Activated CD8-positive, alpha-beta memory T cell treated with anti-CD3 and anti-CD28 coated beads for 48 hours (primary cell): ENCODE results near the gene RBM6.

ENCODE experiments used
- DNase-seq, 3 experiments: peaks; one replicate each; pipeline ENCODE4 v3.0.0-alpha.2; 2020; ENCODE audit warnings: low read depth in 2 of 3, low spot score in 2 of 3

The RBM6 gene

DNA sequence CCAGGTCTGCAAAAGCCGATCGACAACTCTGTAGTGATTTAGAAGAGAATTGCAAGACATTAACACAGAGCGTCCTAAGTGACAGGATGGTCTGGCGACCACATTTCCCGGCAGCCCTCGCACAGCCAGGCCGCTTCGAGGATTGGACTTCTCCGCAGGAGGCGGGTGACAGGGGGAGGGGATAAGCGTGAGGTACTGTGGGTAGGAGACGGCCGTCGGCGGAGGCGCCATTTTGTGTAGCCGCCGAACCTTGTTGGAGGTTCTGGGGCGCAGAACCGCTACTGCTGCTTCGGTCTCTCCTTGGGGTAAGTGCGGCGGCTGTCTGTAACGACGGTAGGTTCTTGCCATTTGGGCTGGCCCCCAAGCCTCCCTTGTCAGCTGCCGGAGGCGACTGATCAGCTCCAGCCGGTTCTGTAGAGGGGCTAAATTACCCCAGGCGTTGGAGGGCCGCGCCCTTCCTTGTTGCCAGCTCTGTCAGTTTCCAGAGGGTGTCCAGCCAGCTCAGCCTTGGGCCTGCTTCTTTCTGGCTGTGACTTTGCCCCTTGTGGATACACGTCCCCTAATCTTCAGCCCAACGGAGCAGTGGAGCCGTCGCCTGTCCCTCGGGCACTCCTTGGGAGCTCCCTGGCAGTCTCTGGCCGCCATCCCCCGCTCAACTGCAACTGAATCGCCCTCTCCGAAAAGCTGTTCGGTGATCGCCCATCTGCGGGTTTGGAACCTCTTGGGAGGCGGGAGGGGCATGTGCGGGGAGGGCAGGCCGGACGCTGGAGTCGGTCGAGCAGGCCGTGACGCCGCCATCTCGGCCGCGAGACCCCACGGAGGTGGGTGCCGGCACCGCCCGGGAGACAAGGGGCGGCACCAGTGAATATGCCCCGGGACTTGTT lies 149.0 kb downstream of the RBM6 start, which contains the start of gene RBM5:
Gene RBM5 (plus strand): TSS at position 195 of the 884 bp plus-strand sequence. CDS start 1,516 bp downstream, outside the sequence.
- peak; percentile 68 to 79 (median 75) for DNase-seq

- DNase-seq = no peak
Observed at GRCh38 chr3:50089609-50089945, 149.6 kb downstream of the RBM6 start.

DNA sequence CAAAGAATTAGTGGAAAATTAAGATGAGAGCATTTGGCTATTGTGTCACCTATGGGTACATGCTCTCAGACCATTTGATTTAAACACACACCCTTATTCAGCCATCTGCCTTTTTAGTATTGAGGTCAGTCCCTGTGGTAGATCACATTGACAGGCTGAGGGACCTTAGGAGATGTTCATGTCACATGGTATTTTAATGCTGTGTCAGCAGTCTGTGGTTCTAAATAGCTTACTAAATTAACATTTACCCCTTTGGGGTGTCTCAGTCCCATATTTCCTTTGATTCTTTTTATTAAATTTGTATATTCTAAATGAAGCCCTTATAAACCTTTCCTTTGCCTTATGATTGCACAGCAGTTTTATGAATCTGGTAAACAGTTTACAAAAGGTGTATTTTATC lies 151.0 kb downstream of the RBM6 start:
- no peak for DNase-seq

DNA sequence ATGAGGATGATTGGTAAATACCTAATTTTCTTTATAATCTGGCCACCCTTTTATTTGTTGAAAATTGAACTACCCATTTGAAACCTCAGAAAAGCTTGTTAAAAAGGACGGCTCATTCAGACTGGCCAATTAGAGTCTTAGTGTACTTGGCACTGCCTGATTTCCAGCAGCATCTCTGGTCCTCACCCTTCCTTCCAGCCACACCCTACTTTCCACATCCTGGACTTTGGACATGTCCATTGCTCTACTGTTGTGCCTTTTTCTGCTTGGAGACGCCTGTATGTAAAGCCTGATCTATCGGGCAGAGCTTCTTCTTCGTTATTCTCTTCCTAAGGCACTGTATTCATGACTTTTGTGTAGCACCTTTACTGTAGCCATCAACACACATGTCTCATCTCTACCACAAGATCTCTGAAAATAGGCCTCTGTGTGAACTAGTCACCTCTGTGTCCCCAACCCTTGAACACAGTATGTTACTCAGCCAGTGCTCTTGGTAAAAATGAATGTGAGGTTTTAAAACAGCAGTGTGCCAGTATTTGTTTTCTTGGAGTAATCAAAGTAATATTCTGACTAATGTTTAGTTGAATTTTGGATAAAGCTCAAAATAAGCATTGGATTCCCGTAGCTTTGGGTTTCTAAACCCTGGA lies 155.5 kb downstream of the RBM6 start:
- DNase-seq = no peak

DNA sequence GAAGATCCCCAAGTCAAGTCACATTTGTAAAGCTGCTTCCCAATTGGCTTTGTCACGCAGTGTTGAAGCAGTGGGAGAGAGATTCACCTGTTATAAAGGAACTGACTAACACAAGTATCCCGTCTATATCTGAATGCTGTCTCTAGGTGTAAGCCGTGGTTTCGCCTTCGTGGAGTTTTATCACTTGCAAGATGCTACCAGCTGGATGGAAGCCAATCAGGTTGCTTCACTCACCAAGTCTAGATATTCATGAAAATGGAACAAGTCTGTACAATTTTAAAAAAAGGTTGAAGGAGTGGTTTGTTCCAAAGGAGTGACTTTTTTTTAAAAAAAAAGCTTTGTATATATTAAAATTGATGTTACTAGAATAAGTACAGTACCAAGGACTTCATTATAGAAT lies 160.4 kb downstream of the RBM6 start:
- no peak for DNase-seq

DNA sequence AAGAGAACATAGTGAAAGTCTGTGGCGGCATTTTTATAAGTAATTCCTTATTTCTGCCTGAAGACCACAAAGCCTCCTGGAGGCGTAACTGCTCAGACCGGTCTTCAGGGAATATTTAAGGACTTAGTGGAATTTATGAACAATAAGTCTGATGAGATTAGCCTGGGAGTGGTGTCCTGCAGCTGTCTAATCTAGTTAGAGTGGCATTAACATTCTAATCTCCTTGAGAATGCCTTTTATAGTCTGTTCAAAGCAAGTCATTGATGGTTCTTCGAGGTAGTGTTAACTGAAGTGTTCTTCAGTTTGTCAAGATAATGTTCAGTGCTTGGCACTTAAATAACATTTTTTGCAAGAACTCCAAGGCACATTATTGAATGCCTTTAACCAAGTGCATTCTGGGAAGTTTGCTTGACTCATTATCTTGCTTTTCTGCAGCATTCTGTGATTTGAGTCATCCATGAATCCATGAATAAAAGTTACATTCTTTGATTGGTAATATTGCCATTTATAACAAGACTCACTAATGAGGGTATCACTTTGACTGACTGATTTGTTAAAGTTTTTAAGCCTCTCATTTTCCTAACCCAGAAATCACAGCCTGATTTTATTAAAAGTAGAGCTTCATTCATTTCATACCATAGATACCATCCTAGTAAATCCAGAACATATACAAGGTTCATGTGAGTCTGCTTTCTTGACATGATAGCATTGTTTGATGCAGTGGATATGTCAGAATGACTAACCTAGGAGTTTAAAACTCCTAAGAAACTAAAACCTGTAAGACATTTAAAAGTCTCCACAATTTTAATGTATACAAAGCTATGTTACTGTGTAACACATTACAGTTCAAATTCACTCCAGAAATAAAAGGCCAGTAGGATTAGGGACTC lies 161.3 kb downstream of the RBM6 start:
- DNase-seq = no peak

GRCh38 chr3:50102558-50102957 lies 162.6 kb downstream of the RBM6 start:
- DNase-seq = no peak

DNA sequence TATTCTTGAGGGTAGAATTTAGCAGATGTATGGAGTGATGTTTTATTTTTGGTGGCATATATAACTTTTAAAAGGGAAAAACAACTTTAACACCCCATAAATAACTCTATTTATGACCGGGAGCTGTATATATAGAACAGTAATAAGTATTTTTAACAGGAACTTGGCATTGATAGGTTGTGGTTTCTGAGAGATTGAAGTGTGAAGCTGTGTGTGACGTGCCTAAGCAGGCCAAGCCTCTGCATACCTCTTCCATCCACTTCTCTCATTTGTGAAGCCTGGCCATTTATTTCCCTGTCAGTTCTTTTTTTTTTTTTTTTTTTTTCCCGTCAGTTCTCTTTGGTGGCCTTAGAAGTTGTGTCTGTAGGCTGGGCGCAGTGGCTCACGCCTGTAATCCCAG lies 171.8 kb downstream of the RBM6 start:
- DNase-seq = no peak

DNA sequence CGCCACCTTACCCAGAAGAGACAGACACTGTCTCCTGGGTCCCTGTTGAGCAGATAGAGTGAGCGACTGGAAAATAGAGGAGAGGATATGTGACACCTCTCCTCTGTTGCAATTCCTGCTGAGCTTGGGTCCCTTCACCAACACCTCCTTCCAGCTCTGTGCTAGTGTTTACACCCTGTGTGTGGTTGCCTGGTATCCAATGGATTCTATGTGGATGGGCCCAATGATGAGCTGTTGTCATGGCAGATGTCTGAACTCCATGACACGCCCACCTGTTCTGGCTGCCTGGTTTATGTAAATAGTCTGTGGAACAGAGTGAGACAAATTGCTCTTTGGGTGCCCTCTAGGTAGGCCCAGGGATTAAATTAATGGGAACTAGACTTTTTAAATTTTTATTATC lies 172.5 kb downstream of the RBM6 start:
- no peak for DNase-seq

DNA sequence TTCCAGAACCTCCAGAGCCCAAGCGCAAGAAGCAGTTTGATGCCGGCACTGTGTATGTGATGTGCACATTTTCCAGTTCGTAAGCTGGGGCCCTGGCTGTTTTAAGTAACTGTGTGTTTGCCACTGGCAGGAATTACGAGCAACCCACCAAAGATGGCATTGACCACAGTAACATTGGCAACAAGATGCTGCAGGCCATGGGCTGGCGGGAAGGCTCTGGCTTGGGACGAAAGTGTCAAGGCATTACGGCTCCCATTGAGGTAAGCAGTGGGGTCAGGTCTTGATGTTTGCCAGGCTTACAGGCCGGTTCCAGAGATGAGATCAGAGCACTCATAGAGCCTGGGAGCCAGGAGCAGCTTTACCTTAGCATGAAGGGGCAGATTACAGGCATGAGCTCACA lies 177.2 kb downstream of the RBM6 start:
- no peak for DNase-seq

DNA sequence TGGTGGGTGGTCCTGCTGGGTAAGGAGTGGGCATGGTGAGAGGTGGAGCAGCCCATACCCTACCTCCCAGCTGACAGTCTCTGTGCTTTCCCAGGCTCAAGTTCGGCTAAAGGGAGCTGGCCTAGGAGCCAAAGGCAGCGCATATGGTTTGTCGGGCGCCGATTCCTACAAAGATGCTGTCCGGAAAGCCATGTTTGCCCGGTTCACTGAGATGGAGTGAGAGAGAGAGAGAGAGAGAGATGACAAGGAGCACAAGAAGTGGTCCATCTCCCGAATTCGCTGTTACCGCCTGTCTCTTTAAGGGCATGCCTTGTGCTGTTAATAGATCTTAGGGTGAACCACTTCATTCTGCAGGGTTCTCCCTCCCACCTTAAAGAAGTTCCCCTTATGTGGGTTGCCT lies 178.3 kb downstream of the RBM6 start:
- DNase-seq = no peak

DNA sequence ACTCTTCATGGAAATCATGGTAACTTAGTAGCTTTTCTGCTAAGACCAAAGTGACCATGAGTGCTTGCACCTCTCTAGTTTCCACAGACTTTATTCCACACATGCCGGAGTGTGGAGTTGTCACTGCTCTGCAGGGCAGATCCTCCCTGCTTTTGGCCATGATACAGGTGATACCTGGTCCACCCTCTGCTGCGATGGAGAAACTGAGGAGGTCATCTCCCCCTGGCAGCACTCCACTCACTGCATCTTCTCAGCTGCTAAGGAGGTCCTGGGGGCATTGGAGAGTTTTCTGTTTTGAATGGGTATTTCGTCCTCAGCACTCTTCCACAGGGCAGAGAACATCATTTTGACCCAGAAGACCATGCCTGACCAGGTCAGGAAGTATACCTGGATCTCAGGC lies 179.8 kb downstream of the RBM6 start:
- no peak for DNase-seq

DNA sequence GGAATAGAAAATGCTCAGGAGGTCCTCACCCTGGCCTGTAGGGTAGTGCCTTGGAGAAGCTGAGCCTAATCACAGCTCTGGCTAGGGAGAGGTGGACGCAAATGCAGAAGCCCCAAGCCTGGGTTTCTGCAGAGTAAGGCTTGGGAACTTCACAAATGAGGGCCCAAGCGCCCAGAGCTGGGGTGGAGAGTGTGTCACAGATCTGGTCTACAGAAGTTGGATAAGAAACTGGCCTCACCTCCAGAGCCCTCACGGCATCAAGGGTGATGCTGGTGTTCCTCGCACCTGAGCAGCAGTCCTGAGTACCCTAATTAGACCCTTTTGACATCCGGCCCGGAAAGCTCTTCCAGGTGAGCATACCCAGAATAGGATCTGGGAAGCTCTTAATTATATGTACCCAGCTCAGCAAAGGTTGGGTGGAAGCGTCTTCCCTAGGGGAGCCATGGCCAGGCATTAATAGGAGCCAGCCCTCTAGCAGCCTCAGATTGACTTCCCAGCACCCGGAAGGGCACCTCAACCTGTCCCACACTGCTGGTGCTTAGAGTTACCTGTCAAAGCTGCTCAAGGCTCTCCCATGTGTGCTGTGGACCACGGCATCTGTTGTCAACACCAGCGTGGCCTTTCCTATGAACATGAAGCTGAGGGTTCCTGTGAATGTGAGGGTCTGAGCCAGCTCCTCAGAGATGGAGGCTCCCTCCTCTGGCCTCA lies 180.6 kb downstream of the RBM6 start:
- no peak for DNase-seq

DNA sequence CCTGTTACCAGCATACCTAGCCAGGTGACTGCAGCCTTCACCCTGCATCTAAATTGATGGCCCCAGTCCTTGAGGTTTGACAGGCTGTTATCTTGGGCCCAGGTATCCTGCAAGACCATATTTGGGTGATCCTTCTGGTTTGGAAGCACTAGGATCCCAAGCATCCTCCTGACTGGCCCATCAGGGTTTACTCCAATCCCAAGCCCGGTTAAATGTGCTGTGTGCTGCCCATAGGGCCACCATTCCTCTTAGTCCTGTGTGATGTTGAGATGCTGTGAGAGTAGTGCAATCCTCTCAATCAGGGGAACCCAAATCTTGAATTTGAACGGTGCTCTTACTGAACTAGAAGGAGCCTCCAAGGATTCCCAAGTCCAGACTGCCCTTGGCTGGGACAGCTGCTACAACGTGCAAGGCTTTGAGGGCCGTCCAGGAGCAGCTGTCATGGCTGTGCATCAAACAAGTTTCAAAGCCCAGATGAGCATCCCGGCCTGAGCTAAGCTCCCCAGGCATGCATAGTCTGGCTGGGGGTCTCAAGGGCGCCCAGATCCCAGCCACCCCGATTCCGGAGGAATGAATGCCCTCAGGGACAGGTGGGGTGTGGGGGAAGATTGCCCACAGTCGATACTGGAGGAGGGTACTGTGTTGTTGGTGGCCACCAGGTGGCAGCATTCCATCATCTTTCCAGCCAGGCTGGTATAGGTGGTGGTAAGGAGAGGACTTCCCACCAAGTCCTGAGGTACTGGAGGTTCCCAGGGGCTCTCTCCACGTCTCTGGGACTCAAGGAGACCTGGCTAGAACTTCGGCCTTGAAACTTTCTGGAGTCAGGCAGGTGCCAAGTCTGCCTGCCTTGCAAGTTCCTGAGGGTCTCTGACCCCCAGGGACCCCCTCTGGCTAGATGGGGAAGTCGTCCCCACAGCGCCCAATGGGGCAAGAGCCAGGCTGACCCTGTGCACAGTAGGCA lies 181.4 kb downstream of the RBM6 start:
- DNase-seq = peak; percentile 24 to 58 (median 47)

DNA sequence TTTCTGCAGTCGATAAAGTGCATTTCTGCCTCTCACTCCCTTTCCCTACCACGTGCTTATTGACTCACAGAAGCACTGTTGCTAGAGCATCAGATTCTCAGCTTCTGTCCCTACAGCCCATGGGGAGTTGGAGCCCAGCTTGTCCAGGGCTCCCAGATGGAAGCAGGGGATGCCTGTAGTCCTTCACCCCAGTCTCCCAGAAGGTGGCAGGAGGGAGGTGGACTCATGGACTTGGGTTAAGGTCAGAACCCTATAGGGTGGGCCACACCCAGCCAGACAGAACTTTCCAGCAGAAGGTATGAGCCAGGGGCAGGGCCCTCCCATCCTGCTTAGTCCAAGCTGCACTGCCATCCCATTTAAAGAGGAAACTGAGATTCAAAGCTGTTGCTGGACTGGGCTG lies 182.1 kb downstream of the RBM6 start:
- DNase-seq = no peak

- no peak for DNase-seq
Observed at GRCh38 chr3:50122661-50123391, 182.9 kb downstream of the RBM6 start.

- no peak for DNase-seq
Observed at GRCh38 chr3:50123394-50124051, 183.6 kb downstream of the RBM6 start.

DNA sequence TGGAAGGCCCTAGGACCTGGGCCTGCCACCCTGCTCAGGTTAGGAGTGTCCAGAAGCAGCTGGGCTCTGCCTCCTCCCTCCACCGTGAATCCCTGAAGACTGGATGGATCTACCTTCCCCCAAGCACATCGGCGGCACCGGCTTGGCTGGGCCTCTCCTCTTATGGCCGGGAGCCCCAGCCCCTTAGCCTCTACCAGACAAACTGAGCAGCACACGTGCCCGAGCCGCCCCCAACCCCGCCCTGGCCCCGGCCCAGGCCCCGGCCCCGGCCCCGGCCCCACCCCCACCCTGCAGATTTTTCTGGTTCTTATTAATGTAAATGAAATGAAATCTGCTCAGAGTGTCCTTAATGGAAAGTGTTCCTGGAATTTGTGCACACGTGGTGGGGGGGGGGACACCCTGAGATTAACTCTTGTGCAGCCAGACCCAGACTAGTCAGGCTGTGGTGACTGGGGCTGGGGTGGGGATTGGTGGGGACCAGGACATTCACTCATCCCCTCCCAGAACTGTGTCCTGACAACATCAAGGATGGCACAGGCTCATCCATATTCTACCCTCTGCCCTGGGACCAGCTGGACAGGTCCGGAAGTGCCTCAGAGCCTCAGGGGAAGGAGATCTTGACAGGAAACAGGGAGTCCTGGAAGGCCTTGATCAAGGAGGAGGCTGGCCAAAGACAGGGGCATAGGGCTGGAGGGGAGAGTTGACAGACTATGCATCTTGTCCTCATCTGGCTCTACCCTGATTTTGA lies 184.3 kb downstream of the RBM6 start:
- no peak for DNase-seq
